Measurements from ENCODE around the gene LUC7L2. TPM values are rescaled to one million over a fixed set of nuclear protein-coding genes. Genes with fewer than 3 reads are reported as not detected.
"Not testable (repeated sequence)": the region's sequence is repeated elsewhere in the genome, so short reads cannot be mapped to it uniquely, and the experiment has no call there.

LUC7L2 gene
- total RNA-seq, 1 donor from 2014 or later = 45.2 TPM

- no peak for DNase-seq
- no peak overlapping the region for H3K27ac ChIP-seq (replicated peaks)
- intact Hi-C loops (cut with micrococcal nuclease) = no loop called here
- H3K9me3 ChIP-seq (replicated peaks) = no peaks in the 10 kb centered on the region
- H3K27me3 ChIP-seq (ENCODE audit: low read depth) = no peaks in the 10 kb centered on the region
- peaks cover 28% of the 10 kb centered on the region for H3K36me3 ChIP-seq
- no peak for TF ChIP-seq CTCF (IDR thresholded peaks at IDR 0.05; ENCODE audit: borderline replicate concordance)
- H3K4me3 ChIP-seq = no peak overlapping the region
- H3K4me1 ChIP-seq = peaks cover 18% of the 10 kb centered on the region
Observed at GRCh38 chr7:139427788-139428187, 68.1 kb downstream of the LUC7L2 start.

- H3K4me3 ChIP-seq; H3K27me3 ChIP-seq (ENCODE audit: low read depth); H3K27ac ChIP-seq (replicated peaks); intact Hi-C loops (cut with micrococcal nuclease); H3K9me3 ChIP-seq (replicated peaks); DNase-seq: not testable (repeated sequence)
- Histone ChIP-seq H3K36me3 (peaks cover 13% of the 10 kb centered on the region), H3K4me1 (peaks cover 29% of the 10 kb centered on the region)
Observed at GRCh38 chr7:139429735-139430134, 70.0 kb downstream of the LUC7L2 start.

- H3K4me1 ChIP-seq = peaks cover 31% of the 10 kb centered on the region
Observed at GRCh38 chr7:139430443-139430842, 70.7 kb downstream of the LUC7L2 start.

GRCh38 chr7:139431010-139431409, 71.3 kb downstream of the LUC7L2 start:
- intact Hi-C loops (cut with micrococcal nuclease) = no loop called here
- TF ChIP-seq CTCF (IDR thresholded peaks at IDR 0.05; ENCODE audit: borderline replicate concordance) = no peak
- Histone ChIP-seq H3K36me3 (peaks cover 9% of the 10 kb centered on the region), H3K9me3 (replicated peaks) (no peaks in the 10 kb centered on the region), H3K27me3 (ENCODE audit: low read depth) (no peaks in the 10 kb centered on the region), H3K4me1 (peaks cover 31% of the 10 kb centered on the region), H3K4me3 (no peak overlapping the region), H3K27ac (replicated peaks) (peak overlapping the region; percentile 34)
- DNase-seq = no peak

More at GRCh38 chr7:139430443-139430842, 70.7 kb downstream of the LUC7L2 start:
- H3K27me3 ChIP-seq (ENCODE audit: low read depth) = no peaks in the 10 kb centered on the region
- no peak for TF ChIP-seq CTCF (IDR thresholded peaks at IDR 0.05; ENCODE audit: borderline replicate concordance)
- no peak overlapping the region for H3K4me3 ChIP-seq
- no peak for DNase-seq
- no peak overlapping the region for H3K27ac ChIP-seq (replicated peaks)
- intact Hi-C loops (cut with micrococcal nuclease) = no loop called here
- peaks cover 9% of the 10 kb centered on the region for H3K36me3 ChIP-seq
- H3K9me3 ChIP-seq (replicated peaks) = no peaks in the 10 kb centered on the region

- intact Hi-C loops (cut with micrococcal nuclease) = no loop called here
- H3K27me3 ChIP-seq (ENCODE audit: low read depth) = no peaks in the 10 kb centered on the region
- TF ChIP-seq CTCF (IDR thresholded peaks at IDR 0.05; ENCODE audit: borderline replicate concordance) = no peak
- peak overlapping the region; percentile 34 for H3K27ac ChIP-seq (replicated peaks)
- peaks cover 9% of the 10 kb centered on the region for H3K36me3 ChIP-seq
- no peak for DNase-seq
- H3K9me3 ChIP-seq (replicated peaks) = no peaks in the 10 kb centered on the region
- no peak overlapping the region for H3K4me3 ChIP-seq
- H3K4me1 ChIP-seq = peaks cover 31% of the 10 kb centered on the region
Observed at GRCh38 chr7:139431459-139431858, 71.8 kb downstream of the LUC7L2 start.

GRCh38 chr7:139436806-139437205, 77.1 kb downstream of the LUC7L2 start:
- H3K9me3 ChIP-seq (replicated peaks) = no peaks in the 10 kb centered on the region
- intact Hi-C loops (cut with micrococcal nuclease) = no loop called here
- H3K36me3 ChIP-seq = no peaks in the 10 kb centered on the region
- no peak for TF ChIP-seq CTCF (IDR thresholded peaks at IDR 0.05; ENCODE audit: borderline replicate concordance)
- no peak for DNase-seq
- H3K4me1 ChIP-seq = peaks cover 20% of the 10 kb centered on the region
- no peaks in the 10 kb centered on the region for H3K27me3 ChIP-seq (ENCODE audit: low read depth)
- H3K27ac ChIP-seq (replicated peaks) = no peak overlapping the region
- H3K4me3 ChIP-seq = no peak overlapping the region
